SK-N-MC (cell line): ENCODE results near the gene DLG2.

Source experiments
- DNase-seq: peaks from one replicate; pipeline ENCODE4 v3.0.0-alpha.2; 2011; ENCODE audit warnings: low read depth, low spot score
- H3K27ac ChIP-seq: fragments of 200-600 bp; sonication (generic); 2 replicates; pipeline ENCODE4 v1.5.1; 2016; ENCODE audit warnings: mixed run types
- H3K36me3 ChIP-seq: fragments of 200-600 bp; sonication (generic); 2 replicates; pipeline ENCODE4 v1.6.1; 2017; ENCODE audit warnings: antibody characterized with exemption, low read length, mixed read lengths; ENCODE audit not compliant: insufficient read depth
- H3K4me3 ChIP-seq: fragments of 200-600 bp; sonication (generic); 2 replicates; pipeline ENCODE4 v1.5.1; 2016
- H3K9ac ChIP-seq: fragments of 200-600 bp; sonication (generic); 2 replicates; pipeline ENCODE4 v1.8.0; 2017; ENCODE audit warnings: mixed run types, mixed read lengths; ENCODE audit not compliant: insufficient read length
- H3K9me3 ChIP-seq: fragments of 200-600 bp; sonication (generic); 2 replicates; pipeline ENCODE4 v1.6.1; 2017; ENCODE audit warnings: low read depth, mild to moderate bottlenecking, antibody characterized with exemption, low read length, moderate library complexity, mixed read lengths
- EZH2 ChIP-seq: fragments of 200-600 bp; sonication (generic); IDR thresholded peaks from one replicate; pipeline ENCODE4 v1.6.1; 2017; ENCODE audit warnings: antibody characterized with exemption
- FOXP2 ChIP-seq: optimal IDR thresholded peaks from 2 replicates; pipeline ENCODE3; 2011; ENCODE audit warnings: mild to moderate bottlenecking, moderate library complexity; ENCODE audit not compliant: insufficient read depth; ENCODE audit errors: extremely low read length, control extremely low read depth
- POLR2AphosphoS5 ChIP-seq: IDR thresholded peaks from 2 replicates; pipeline ENCODE4 v1.6.1; 2012; ENCODE audit warnings: mild to moderate bottlenecking, low read depth, low read length, borderline replicate concordance

The DLG2 gene

GRCh38 chr11:84292955-84293354 is 1334.2 kb downstream of the DLG2 start:
- DNase-seq, result no peak
- no peak overlapping the region for H3K9ac ChIP-seq
- H3K4me3 ChIP-seq, result no peak overlapping the region
- H3K36me3 ChIP-seq, result no peaks in the 10 kb centered on the region
- TF ChIP-seq POLR2AphosphoS5 (no peak), EZH2 (no peak), FOXP2 (no peak)
- no peaks in the 10 kb centered on the region for H3K9me3 ChIP-seq
- no peak overlapping the region for H3K27ac ChIP-seq

- no peak overlapping the region for H3K4me3 ChIP-seq
- DNase-seq, result no peak
- no peaks in the 10 kb centered on the region for H3K9me3 ChIP-seq
- no peak overlapping the region for H3K27ac ChIP-seq
- H3K36me3 ChIP-seq, result no peaks in the 10 kb centered on the region
- no peak overlapping the region for H3K9ac ChIP-seq
- TF ChIP-seq EZH2 (no peak), FOXP2 (no peak), POLR2AphosphoS5 (no peak)
These were observed 1335.1 kb downstream of the DLG2 start for GRCh38 chr11:84292006-84292405.

- H3K9me3 ChIP-seq, result no peaks in the 10 kb centered on the region
- no peak overlapping the region for H3K27ac ChIP-seq
- H3K9ac ChIP-seq, result no peak overlapping the region
- no peak for DNase-seq
- no peak for TF ChIP-seq FOXP2
- no peak for TF ChIP-seq POLR2AphosphoS5
- TF ChIP-seq EZH2, result no peak
- H3K4me3 ChIP-seq, result no peak overlapping the region
- no peaks in the 10 kb centered on the region for H3K36me3 ChIP-seq
These were observed 1336.5 kb downstream of the DLG2 start for GRCh38 chr11:84290647-84291046.

DNA sequence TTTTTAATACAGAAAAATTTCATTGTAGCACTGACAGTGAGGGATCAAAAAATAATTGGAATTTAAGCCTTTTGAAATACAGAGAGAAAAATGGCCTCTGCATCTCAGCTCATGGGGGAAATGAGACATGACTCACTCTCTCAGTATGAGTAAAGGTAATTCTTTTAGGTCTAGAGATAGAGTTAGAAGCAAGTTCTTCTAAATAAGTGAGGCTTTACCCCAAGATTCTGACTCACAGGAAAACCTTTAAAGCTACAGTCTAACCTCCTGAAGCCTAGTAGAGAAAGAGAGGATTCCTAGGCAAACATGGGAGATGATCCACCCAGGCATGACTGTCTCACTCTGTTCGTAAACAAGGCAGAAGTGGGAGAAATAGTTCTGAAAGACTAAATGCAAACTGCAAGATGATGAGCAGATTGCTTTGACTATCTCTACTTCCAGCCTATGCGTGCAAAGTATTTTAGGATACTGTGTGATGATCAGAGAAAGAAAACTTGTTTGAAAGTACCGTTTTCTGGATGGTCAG is 1337.7 kb downstream of the DLG2 start:
- Histone ChIP-seq H3K4me3 (no peak overlapping the region), H3K27ac (no peak overlapping the region), H3K36me3 (no peaks in the 10 kb centered on the region), H3K9ac (no peak overlapping the region), H3K9me3 (no peaks in the 10 kb centered on the region)
- TF ChIP-seq EZH2 (no peak), POLR2AphosphoS5 (no peak), FOXP2 (no peak)
- DNase-seq, result no peak

DNA sequence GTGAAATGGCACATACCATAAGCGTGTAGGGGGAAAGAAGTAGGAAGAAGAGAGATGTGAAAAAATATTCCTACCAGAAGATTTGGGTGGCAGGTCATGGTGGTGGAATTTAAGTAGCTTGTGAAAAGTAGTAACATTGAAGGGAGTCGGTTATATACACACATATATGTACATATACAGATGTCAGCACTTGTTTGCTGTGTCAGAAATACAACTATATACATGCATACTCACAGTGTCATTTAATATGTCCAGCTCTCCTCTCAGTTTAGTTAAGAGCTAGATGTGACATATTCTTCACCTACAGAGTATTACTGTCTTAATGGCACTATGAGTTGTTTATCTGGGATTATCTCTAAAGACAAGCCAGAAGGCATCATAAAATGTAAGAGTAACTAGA is 1353.6 kb downstream of the DLG2 start:
- no peaks in the 10 kb centered on the region for H3K9me3 ChIP-seq
- no peak overlapping the region for H3K9ac ChIP-seq
- no peak for DNase-seq
- TF ChIP-seq EZH2 (no peak), FOXP2 (no peak), POLR2AphosphoS5 (no peak)
- no peaks in the 10 kb centered on the region for H3K36me3 ChIP-seq
- H3K27ac ChIP-seq, result no peak overlapping the region
- H3K4me3 ChIP-seq, result no peak overlapping the region

DNA sequence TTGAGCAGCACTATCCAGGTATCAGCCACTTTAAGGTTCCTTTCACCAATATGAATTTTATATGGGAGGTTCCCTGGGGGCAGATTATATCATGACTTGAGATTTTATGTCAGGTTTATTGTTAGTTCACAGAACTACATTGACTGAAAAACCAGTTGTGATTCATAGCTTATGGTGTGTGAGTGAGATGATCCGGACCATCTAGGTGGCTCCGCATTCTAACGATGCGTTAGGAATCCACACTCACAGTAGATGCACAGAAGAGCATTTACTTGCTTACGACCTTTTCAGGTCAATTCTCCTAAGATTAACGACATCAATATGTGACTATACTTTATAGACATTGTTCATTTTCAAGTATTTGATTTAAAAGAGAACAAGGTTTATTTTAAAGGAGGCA is 1356.7 kb downstream of the DLG2 start:
- Histone ChIP-seq H3K9ac (no peak overlapping the region), H3K36me3 (no peaks in the 10 kb centered on the region), H3K4me3 (no peak overlapping the region), H3K9me3 (no peaks in the 10 kb centered on the region), H3K27ac (no peak overlapping the region)
- no peak for DNase-seq
- no peak for TF ChIP-seq POLR2AphosphoS5

GRCh38 chr11:84264066-84264465 is 1363.1 kb downstream of the DLG2 start:
- TF ChIP-seq EZH2 (no peak), POLR2AphosphoS5 (no peak), FOXP2 (no peak)

GRCh38 chr11:84261707-84262106 is 1365.4 kb downstream of the DLG2 start:
- no peak overlapping the region for H3K9ac ChIP-seq
- no peaks in the 10 kb centered on the region for H3K9me3 ChIP-seq
- DNase-seq, result no peak
- H3K4me3 ChIP-seq, result no peak overlapping the region
- no peaks in the 10 kb centered on the region for H3K36me3 ChIP-seq
- H3K27ac ChIP-seq, result no peak overlapping the region
- no peak for TF ChIP-seq POLR2AphosphoS5
- no peak for TF ChIP-seq EZH2
- no peak for TF ChIP-seq FOXP2

More at GRCh38 chr11:84264066-84264465, 1363.1 kb downstream of the DLG2 start:
- Histone ChIP-seq H3K4me3 (no peak overlapping the region), H3K9me3 (no peaks in the 10 kb centered on the region), H3K36me3 (no peaks in the 10 kb centered on the region), H3K27ac (no peak overlapping the region), H3K9ac (no peak overlapping the region)
- DNase-seq, result no peak

DNA sequence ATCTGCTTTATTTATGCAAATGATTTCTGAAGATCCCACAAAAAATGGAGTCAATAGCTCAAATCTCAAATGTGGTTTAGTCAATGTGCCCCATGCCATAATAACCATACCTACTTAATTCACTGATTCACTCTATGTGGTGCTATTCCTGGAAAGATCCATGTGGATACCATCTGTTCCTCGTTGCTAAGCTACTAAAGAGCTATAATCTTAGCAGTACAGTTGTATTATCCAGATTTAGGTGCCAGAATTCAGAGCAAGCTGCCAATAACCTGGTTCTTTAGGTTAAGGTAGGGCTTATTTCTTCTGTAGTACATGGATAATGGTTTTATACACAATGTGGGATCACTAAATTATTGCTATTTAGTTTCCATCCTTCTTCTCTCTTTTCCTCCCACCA is 1366.3 kb downstream of the DLG2 start:
- Histone ChIP-seq H3K4me3 (no peak overlapping the region), H3K27ac (no peak overlapping the region), H3K9ac (no peak overlapping the region), H3K36me3 (no peaks in the 10 kb centered on the region), H3K9me3 (no peaks in the 10 kb centered on the region)
- DNase-seq, result no peak
- no peak for TF ChIP-seq FOXP2
- TF ChIP-seq POLR2AphosphoS5, result no peak
- TF ChIP-seq EZH2, result no peak

DNA sequence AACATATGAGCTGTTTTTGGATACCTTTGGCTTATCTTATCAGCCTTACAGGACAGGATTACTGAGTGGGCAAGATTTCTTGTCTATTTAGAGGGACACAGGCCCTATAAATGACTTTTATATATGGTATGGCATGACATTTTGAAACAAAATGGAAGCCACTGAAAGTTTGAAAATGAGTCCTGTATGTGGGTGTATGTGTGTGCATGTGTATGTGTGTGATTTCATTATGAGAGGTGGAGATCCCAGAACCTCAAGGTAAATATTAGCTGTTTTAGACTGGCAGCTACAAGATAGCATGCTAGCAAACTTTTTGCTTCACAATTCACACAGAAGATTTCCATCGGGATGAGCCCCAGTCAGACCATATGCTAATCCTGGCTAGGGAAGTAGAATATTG is 1370.5 kb downstream of the DLG2 start:
- no peak for TF ChIP-seq FOXP2
- TF ChIP-seq POLR2AphosphoS5, result no peak
- no peak for TF ChIP-seq EZH2
- H3K27ac ChIP-seq, result no peak overlapping the region
- no peak overlapping the region for H3K9ac ChIP-seq
- no peak overlapping the region for H3K4me3 ChIP-seq
- no peaks in the 10 kb centered on the region for H3K36me3 ChIP-seq
- H3K9me3 ChIP-seq, result no peaks in the 10 kb centered on the region
- DNase-seq, result no peak
